HG02943 (cell line): ENCODE data around the gene DDX20.

Source experiments
- ATAC-seq: cut with Tn5 transposase; IDR thresholded peaks from one replicate; pipeline ENCODE4 v1.9.1; 2021; ENCODE audit warnings: mild to moderate bottlenecking, low read depth, moderate library complexity; ENCODE audit not compliant: unreplicated experiment

Gene DDX20

GRCh38 chr1:111746614-111746999 is 9.1 kb upstream of the DDX20 start:
- ATAC-seq = no peak

GRCh38 chr1:111747282-111747734 is 8.4 kb upstream of the DDX20 start:
- no peak for ATAC-seq

- no peak for ATAC-seq
Measured at GRCh38 chr1:111747947-111748346, 7.8 kb upstream of the DDX20 start.

GRCh38 chr1:111749628-111750027 is 6.1 kb upstream of the DDX20 start:
- no peak for ATAC-seq

GRCh38 chr1:111750856-111751255 is 4.8 kb upstream of the DDX20 start:
- ATAC-seq = no peak

- ATAC-seq = no peak
Measured at GRCh38 chr1:111751906-111752575, 3.7 kb upstream of the DDX20 start.

GRCh38 chr1:111754984-111755330 is 744 bp upstream of the DDX20 start:
- ATAC-seq = no peak

GRCh38 chr1:111756124-111756513 is 418 bp downstream of the DDX20 start:
- no peak for ATAC-seq

GRCh38 chr1:111758373-111758772 is 2.7 kb downstream of the DDX20 start:
- no peak for ATAC-seq

GRCh38 chr1:111761717-111762116 is 6.0 kb downstream of the DDX20 start:
- ATAC-seq = no peak

GRCh38 chr1:111762332-111762731 is 6.6 kb downstream of the DDX20 start:
- ATAC-seq = no peak

GRCh38 chr1:111768023-111768422 is 12.3 kb downstream of the DDX20 start:
- no peak for ATAC-seq

GRCh38 chr1:111768625-111769024 is 12.9 kb downstream of the DDX20 start:
- ATAC-seq = no peak

- ATAC-seq = no peak
Measured at GRCh38 chr1:111769517-111770146, 13.9 kb downstream of the DDX20 start.

GRCh38 chr1:111770916-111771315 is 15.2 kb downstream of the DDX20 start:
- ATAC-seq = no peak

- no peak for ATAC-seq
Measured at GRCh38 chr1:111775966-111776365, 20.3 kb downstream of the DDX20 start.

GRCh38 chr1:111776391-111776790 is 20.7 kb downstream of the DDX20 start:
- no peak for ATAC-seq

- no peak for ATAC-seq
Measured at GRCh38 chr1:111776861-111777260, 21.2 kb downstream of the DDX20 start.

- no peak for ATAC-seq
Measured at GRCh38 chr1:111777301-111777700, 21.6 kb downstream of the DDX20 start.

- no peak for ATAC-seq
Measured at GRCh38 chr1:111778066-111778465, 22.4 kb downstream of the DDX20 start.

GRCh38 chr1:111778541-111779051 is 22.9 kb downstream of the DDX20 start:
- ATAC-seq = no peak

GRCh38 chr1:111779546-111779945 is 23.8 kb downstream of the DDX20 start:
- ATAC-seq = no peak
